Left renal cortex interstitium (tissue), 4 donors: ENCODE results near the gene DYRK1A. TPM values are rescaled to one million over a fixed set of nuclear protein-coding genes. Genes with fewer than 3 reads are reported as not detected.

Experiments used
- DNase-seq, 4 donors: peaks; one replicate each; pipeline ENCODE4 v3.0.0-alpha.2; 2013; ENCODE audit warnings: low read depth in 4 of 4, low spot score in 2 of 4, missing footprints in 1 of 4
- polyA plus RNA-seq, 4 donors: library from polyadenylated mRNA; unstranded; fragments of 120-200 nt; gene quantifications; one replicate each; pipeline ENCODE4 v1.2.1, GENCODE V29; 2013; ENCODE audit not compliant: insufficient read length in 4 of 4

DYRK1A gene
- polyA plus RNA-seq, 4 donors: 58.9 to 69.4 (median 66.1) TPM

- DNase-seq: no peak
Measured at GRCh38 chr21:37443683-37444082, 77.1 kb downstream of the DYRK1A start.

GRCh38 chr21:37445228-37445627, 78.7 kb downstream of the DYRK1A start:
- no peak for DNase-seq

GRCh38 chr21:37446552-37446951, 80.0 kb downstream of the DYRK1A start:
- no peak for DNase-seq

- no peak for DNase-seq
Measured at GRCh38 chr21:37447288-37447936, 80.8 kb downstream of the DYRK1A start.

- no peak for DNase-seq
Measured at GRCh38 chr21:37449302-37449937, 82.8 kb downstream of the DYRK1A start.

- DNase-seq: no peak
Measured at GRCh38 chr21:37450445-37450941, 83.9 kb downstream of the DYRK1A start.

GRCh38 chr21:37451446-37451845, 84.9 kb downstream of the DYRK1A start:
- DNase-seq: no peak

- DNase-seq: no peak
Measured at GRCh38 chr21:37452227-37452626, 85.7 kb downstream of the DYRK1A start.

GRCh38 chr21:37453350-37453749, 86.8 kb downstream of the DYRK1A start:
- no peak for DNase-seq

- no peak for DNase-seq
Measured at GRCh38 chr21:37454869-37455503, 88.4 kb downstream of the DYRK1A start.

- no peak for DNase-seq
Measured at GRCh38 chr21:37455504-37455911, 88.9 kb downstream of the DYRK1A start.

GRCh38 chr21:37458669-37459276, 92.2 kb downstream of the DYRK1A start:
- no peak for DNase-seq

GRCh38 chr21:37459575-37459974, 93.0 kb downstream of the DYRK1A start:
- no peak for DNase-seq

- DNase-seq: no peak
Measured at GRCh38 chr21:37460196-37460595, 93.6 kb downstream of the DYRK1A start.

- no peak for DNase-seq
Measured at GRCh38 chr21:37461479-37461878, 94.9 kb downstream of the DYRK1A start.

GRCh38 chr21:37462087-37462861, 95.7 kb downstream of the DYRK1A start:
- no peak for DNase-seq

- DNase-seq: peak in 1 of 4 donors; percentile 15
Measured at GRCh38 chr21:37463083-37463801, 96.7 kb downstream of the DYRK1A start.

GRCh38 chr21:37467082-37467481, 100.5 kb downstream of the DYRK1A start:
- DNase-seq: no peak

- DNase-seq: no peak
Measured at GRCh38 chr21:37468909-37469308, 102.3 kb downstream of the DYRK1A start.

GRCh38 chr21:37469441-37469840, 102.9 kb downstream of the DYRK1A start:
- DNase-seq: no peak
